GM23338 (cell line): Measurements from ENCODE around the gene MIF. TPM values are rescaled to one million over a fixed set of nuclear protein-coding genes. Genes with fewer than 3 reads are reported as not detected.

ENCODE experiments used
- ATAC-seq: fragments of 200-7000 bp; cut with Tn5 transposase; 3 replicates; pipeline ENCODE4 v1.9.1; 2020
- DNase-seq: peaks from one replicate; pipeline ENCODE4 v3.0.0-alpha.2; 2015; ENCODE audit warnings: low spot score
- H2AFZ ChIP-seq: fragments of 200-600 bp; sonication (generic); 2 replicates; pipeline ENCODE4 v1.8.0; 2016; ENCODE audit warnings: antibody characterized with exemption, mild to moderate bottlenecking, moderate library complexity
- H3F3A ChIP-seq: fragments of 200-600 bp; sonication (generic); replicated peaks from 2 replicates; pipeline ENCODE4 v1.8.0; 2017; ENCODE audit warnings: antibody characterized with exemption, mixed run types, low read depth
- H3K27ac ChIP-seq: fragments of 200-600 bp; sonication (generic); 2 replicates; pipeline ENCODE4 v1.6.1; 2016; ENCODE audit warnings: low read depth
- H3K27me3 ChIP-seq: fragments of 200-600 bp; sonication (generic); 2 replicates; pipeline ENCODE4 v1.8.0; 2016; ENCODE audit warnings: mild to moderate bottlenecking, mixed run types, moderate library complexity; ENCODE audit not compliant: insufficient read depth
- H3K36me3 ChIP-seq: fragments of 200-600 bp; sonication (generic); 2 replicates; pipeline ENCODE4 v1.8.0; 2016; ENCODE audit warnings: mild to moderate bottlenecking; ENCODE audit not compliant: insufficient read depth
- H3K4me1 ChIP-seq: fragments of 200-600 bp; sonication (generic); 2 replicates; pipeline ENCODE4 v1.8.0; 2016; ENCODE audit warnings: mild to moderate bottlenecking, moderate library complexity; ENCODE audit not compliant: insufficient read depth
- H3K4me2 ChIP-seq: fragments of 200-600 bp; sonication (generic); 2 replicates; pipeline ENCODE4 v1.7.1; 2017; ENCODE audit warnings: mixed run types
- H3K4me3 ChIP-seq: fragments of 200-600 bp; sonication (generic); 2 replicates; pipeline ENCODE4 v1.6.1; 2016; ENCODE audit warnings: mixed run types
- H3K79me2 ChIP-seq: fragments of 200-600 bp; sonication (generic); replicated peaks from 2 replicates; pipeline ENCODE4 v1.8.0; 2017; ENCODE audit warnings: mild to moderate bottlenecking; ENCODE audit not compliant: insufficient read depth
- H3K9me2 ChIP-seq: fragments of 200-600 bp; sonication (generic); 2 replicates; pipeline ENCODE4 v1.8.0; 2017; ENCODE audit not compliant: insufficient read depth
- H4K20me1 ChIP-seq: fragments of 200-600 bp; sonication (generic); replicated peaks from 2 replicates; pipeline ENCODE4 v1.8.0; 2017; ENCODE audit warnings: mild to moderate bottlenecking; ENCODE audit not compliant: insufficient read depth
- H3K27ac Mint-ChIP-seq: 2 replicates; pipeline ENCODE4 v1.8.0; 2020; ENCODE audit warnings: inconsistent platforms, mild to moderate bottlenecking, moderate library complexity, mixed read lengths
- H3K27me3 Mint-ChIP-seq: 3 replicates; pipeline ENCODE4 v1.8.0; 2022; ENCODE audit warnings: low read depth, mild to moderate bottlenecking, moderate library complexity, mixed read lengths, inconsistent platforms; ENCODE audit not compliant: insufficient read depth, poor library complexity
- H3K36me3 Mint-ChIP-seq: 3 replicates; pipeline ENCODE4 v1.8.0; 2021; ENCODE audit warnings: low read depth, mild to moderate bottlenecking, inconsistent platforms, moderate library complexity, mixed read lengths
- H3K4me1 Mint-ChIP-seq: 3 replicates; pipeline ENCODE4 v1.8.0; 2020; ENCODE audit warnings: mild to moderate bottlenecking, inconsistent platforms, mixed read lengths
- H3K4me3 Mint-ChIP-seq: 3 replicates; pipeline ENCODE4 v1.8.0; 2021; ENCODE audit warnings: moderate library complexity, mild to moderate bottlenecking, inconsistent platforms, mixed read lengths
- H3K9me3 Mint-ChIP-seq: 3 replicates; pipeline ENCODE4 v1.8.0; 2020; ENCODE audit warnings: moderate library complexity, mild to moderate bottlenecking, inconsistent platforms, mixed read lengths
- CREB1 ChIP-seq: fragments of 250-450 bp; sonication (Bioruptor Pico); IDR thresholded peaks from 2 replicates; pipeline ENCODE4 v1.5.0; 2020; ENCODE audit warnings: low read depth, mild to moderate bottlenecking, moderate library complexity
- ETS1 ChIP-seq: IDR thresholded peaks from 2 replicates; pipeline ENCODE4 v1.6.1; 2016; ENCODE audit warnings: antibody characterized with exemption
- EZH2 ChIP-seq: fragments of 200-600 bp; sonication (generic); IDR thresholded peaks from one replicate; pipeline ENCODE4 v1.8.0; 2017; ENCODE audit warnings: antibody characterized with exemption, mild to moderate bottlenecking, low read depth; ENCODE audit not compliant: unreplicated experiment
- EZH2phosphoT487 ChIP-seq: fragments of 200-600 bp; sonication (generic); IDR thresholded peaks from one replicate; pipeline ENCODE4 v1.8.1; 2018; ENCODE audit warnings: antibody characterized with exemption; ENCODE audit not compliant: unreplicated experiment
- JUNB ChIP-seq: IDR thresholded peaks from one replicate; pipeline ENCODE4 v1.6.1; 2016; ENCODE audit warnings: antibody characterized with exemption; ENCODE audit not compliant: unreplicated experiment
- NANOG ChIP-seq: IDR thresholded peaks from 2 replicates; pipeline ENCODE4 v1.6.1; 2016; ENCODE audit warnings: antibody characterized with exemption, borderline replicate concordance
- POLR2AphosphoS5 ChIP-seq: IDR thresholded peaks from 2 replicates; pipeline ENCODE4 v1.6.1; 2016; ENCODE audit warnings: antibody characterized with exemption, low read depth
- STAT1 ChIP-seq: IDR thresholded peaks from one replicate; pipeline ENCODE4 v1.6.1; 2016; ENCODE audit warnings: antibody characterized with exemption; ENCODE audit not compliant: unreplicated experiment
- ZNF114 ChIP-seq: fragments of 250-450 bp; sonication (Bioruptor Pico); IDR thresholded peaks from 2 replicates; pipeline ENCODE4 v1.5.0; 2020; ENCODE audit warnings: mild to moderate bottlenecking, moderate library complexity
- ZNF331 ChIP-seq: fragments of 250-450 bp; sonication (Bioruptor Pico); IDR thresholded peaks from 2 replicates; pipeline ENCODE4 v1.5.0; 2020; ENCODE audit warnings: low read depth, mild to moderate bottlenecking, moderate library complexity
- polyA plus RNA-seq: library from polyadenylated mRNA; unstranded; fragments of >200 nt; fragmentation: Nextera tagmentation; extraction: Ambion mirVana; gene quantifications from 2 replicates; pipeline ENCODE4 v1.2.1, GENCODE V29; 2016
- total RNA-seq: library from RNA; depleted of rRNA; stranded (reverse); fragments of >200 nt; shearing (Covaris generic); gene quantifications from 2 replicates; pipeline ENCODE4 v1.2.3, GENCODE V29; 2014
- TF ChIP-seq, protein P1 (sequence below), 2 experiments: fragments of 200-600 bp in 1 of 2; sonication (generic) in 1 of 2; conservative IDR thresholded peaks; 2 replicates each; pipeline versions ENCODE4 v1.5.1 to v1.6.1; 2016 to 2017; ENCODE audit warnings: antibody characterized with exemption in 2 of 2, low read depth in 2 of 2, mild to moderate bottlenecking in 2 of 2, moderate library complexity in 1 of 2

MIF gene
- total and polyA plus RNA-seq, 2 experiments from 2014 or later: 800 to 5,205 TPM

DNA sequence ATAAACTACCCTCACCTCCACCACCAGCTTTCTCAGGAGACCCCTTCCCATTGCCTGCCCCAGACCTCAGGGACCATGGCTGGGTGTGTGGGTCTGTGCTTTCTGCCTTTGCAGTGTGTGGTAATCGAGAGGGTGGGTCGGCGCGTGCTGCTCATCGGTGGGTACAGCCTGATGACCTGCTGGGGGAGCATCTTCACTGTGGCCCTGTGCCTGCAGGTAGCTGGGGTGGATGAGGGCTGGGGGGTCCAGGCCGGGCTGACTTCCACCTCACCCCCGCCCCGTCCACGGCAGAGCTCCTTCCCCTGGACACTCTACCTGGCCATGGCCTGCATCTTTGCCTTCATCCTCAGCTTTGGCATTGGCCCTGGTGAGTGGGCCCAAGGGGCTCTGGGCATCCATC lies 10.5 kb upstream of the MIF start (continued):
- no peak for TF ChIP-seq ETS1
- TF ChIP-seq, protein P1, sequence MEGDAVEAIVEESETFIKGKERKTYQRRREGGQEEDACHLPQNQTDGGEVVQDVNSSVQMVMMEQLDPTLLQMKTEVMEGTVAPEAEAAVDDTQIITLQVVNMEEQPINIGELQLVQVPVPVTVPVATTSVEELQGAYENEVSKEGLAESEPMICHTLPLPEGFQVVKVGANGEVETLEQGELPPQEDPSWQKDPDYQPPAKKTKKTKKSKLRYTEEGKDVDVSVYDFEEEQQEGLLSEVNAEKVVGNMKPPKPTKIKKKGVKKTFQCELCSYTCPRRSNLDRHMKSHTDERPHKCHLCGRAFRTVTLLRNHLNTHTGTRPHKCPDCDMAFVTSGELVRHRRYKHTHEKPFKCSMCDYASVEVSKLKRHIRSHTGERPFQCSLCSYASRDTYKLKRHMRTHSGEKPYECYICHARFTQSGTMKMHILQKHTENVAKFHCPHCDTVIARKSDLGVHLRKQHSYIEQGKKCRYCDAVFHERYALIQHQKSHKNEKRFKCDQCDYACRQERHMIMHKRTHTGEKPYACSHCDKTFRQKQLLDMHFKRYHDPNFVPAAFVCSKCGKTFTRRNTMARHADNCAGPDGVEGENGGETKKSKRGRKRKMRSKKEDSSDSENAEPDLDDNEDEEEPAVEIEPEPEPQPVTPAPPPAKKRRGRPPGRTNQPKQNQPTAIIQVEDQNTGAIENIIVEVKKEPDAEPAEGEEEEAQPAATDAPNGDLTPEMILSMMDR (conservative IDR thresholded peaks at IDR 0.05; ENCODE audit: low read depth in 2 of 2): no peak

GRCh38 chr22:23884140-23884539 lies 10.0 kb upstream of the MIF start:
- Mint-ChIP-seq H3K36me3 (peaks cover 22% of the 10 kb centered on the region), H3K27me3 (no peaks in the 10 kb centered on the region), H3K9me3 (no peaks in the 10 kb centered on the region), H3K27ac (no peak overlapping the region), H3K4me3 (no peak overlapping the region), H3K4me1 (peaks cover 3% of the 10 kb centered on the region; the same call in 2 of the 3 replicates)
- H3K27ac ChIP-seq: no peak overlapping the region
- no peak for DNase-seq
- no peaks in the 10 kb centered on the region for H3K4me1 ChIP-seq
- H3K9me2 ChIP-seq: no peaks in the 10 kb centered on the region
- TF ChIP-seq ETS1 (no peak), STAT1 (no peak), EZH2phosphoT487 (no peak), NANOG (no peak), ZNF331 (CRISPR knock-in tag) (no peak), CREB1 (no peak), JUNB (no peak), ZNF114 (CRISPR knock-in tag) (no peak), POLR2AphosphoS5 (no peak), EZH2 (no peak)
- TF ChIP-seq, protein P1 (conservative IDR thresholded peaks at IDR 0.05; ENCODE audit: low read depth in 2 of 2): no peak
- H3K27me3 ChIP-seq: no peaks in the 10 kb centered on the region
- H3K36me3 ChIP-seq: no peaks in the 10 kb centered on the region
- H2AFZ ChIP-seq: no peak overlapping the region
- no peaks in the 10 kb centered on the region for H3F3A ChIP-seq
- no peaks in the 10 kb centered on the region for H4K20me1 ChIP-seq
- H3K4me2 ChIP-seq: no peak overlapping the region
- H3K79me2 ChIP-seq: no peaks in the 10 kb centered on the region
- ATAC-seq: no peak
- H3K4me3 ChIP-seq: no peak overlapping the region
